ENCODE measurements around the gene TNRC6B.
"Not testable (repeated sequence)": the region's sequence is repeated elsewhere in the genome, so short reads cannot be mapped to it uniquely, and the experiment has no call there.

TNRC6B gene

GRCh38 chr22:40300316-40300715, 122.6 kb downstream of the TNRC6B start:
- DNase-seq: no peak

- no peak for DNase-seq
Observed at GRCh38 chr22:40300884-40301672, 123.4 kb downstream of the TNRC6B start.

DNA sequence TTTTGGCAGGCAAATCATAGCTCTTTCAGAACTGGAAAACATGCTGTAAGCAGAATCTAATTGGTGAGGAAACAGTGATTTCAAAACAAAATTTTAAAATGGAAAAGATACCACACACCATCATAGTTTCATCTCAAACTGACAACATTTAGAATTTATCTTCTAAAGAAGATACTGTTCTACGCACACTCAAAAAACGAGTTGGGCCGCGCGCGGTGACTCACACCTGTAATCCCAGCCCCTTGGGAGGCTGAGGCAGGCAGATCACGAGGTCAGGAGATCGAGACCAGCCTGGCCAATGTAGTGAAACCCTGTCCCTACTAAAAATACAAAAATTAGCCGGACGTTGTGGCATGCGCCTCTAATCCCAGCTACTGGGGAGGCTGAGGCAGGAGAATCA, 124.4 kb downstream of the TNRC6B start:
- DNase-seq: no peak

DNA sequence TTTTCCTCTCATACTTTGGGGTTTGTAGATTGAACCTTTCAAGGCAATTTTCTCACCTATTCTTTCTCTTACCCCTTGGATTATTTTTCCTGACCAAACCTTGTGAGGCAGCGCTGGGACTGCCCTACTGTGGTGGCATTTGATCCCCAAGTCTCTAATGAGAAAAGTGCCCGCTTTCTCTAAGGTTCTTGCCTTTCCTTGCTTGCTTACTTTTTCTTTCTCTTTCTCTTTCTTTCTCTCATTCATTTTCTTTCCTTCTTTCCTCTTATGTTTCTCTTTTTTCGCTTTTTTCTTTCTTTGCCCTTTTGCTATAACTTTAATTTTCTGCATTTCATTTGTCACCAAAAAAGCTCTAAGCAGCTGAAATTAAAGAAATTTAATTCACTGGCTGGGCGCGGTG, 127.9 kb downstream of the TNRC6B start:
- DNase-seq: no peak

GRCh38 chr22:40308999-40309573, 131.4 kb downstream of the TNRC6B start:
- DNase-seq: no peak

DNA sequence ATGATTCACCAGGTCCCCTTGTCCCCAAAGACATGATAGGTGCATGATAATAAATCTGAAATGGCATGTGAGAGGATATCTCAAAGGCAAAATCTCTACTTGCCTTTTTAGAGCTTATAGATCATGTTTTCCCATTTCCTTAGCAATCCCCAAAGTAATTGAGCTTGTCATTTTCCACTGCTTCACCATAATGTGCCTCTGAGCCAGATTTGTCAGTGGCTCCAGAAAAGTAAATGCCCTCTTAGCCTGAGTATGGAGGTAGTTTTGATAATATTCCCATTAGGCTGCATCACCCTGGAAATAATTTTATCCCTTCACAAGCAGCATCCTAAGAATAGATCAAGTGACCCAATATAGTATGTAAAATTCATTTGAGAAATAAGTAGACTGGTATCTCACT, 131.9 kb downstream of the TNRC6B start:
- DNase-seq: no peak

DNA sequence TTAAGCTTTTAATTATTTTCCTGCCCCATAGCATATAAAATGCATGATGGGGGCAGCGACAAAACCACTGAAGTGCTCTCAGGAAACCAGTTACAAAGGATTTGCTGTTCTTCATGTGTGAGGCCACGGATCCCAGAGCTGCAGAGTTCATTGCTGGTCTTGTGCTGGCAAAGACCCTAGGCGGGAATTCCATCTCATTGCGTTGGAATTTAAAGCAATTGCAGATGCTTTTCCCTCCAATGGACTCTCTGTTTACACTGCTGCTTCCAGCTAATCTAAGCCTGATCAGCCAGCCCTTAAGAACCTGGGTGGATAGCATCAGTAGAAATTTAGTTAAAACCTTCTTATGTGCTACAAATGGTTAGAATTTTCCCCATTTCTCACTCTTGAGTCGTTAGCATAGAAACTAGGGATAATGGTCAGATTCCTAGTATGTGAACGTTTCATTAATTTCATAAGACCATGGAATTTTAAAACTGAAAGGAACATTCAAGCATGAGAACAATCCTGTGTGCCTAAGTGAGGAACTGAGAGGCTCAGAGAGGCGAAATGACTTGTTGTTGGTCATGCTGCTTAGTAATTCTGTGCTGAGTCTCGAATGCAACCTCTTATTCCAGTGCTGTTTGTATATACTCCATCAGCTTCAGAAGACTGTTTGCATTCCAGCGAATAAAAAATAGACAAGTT, 132.5 kb downstream of the TNRC6B start:
- DNase-seq: no peak

- no peak for DNase-seq
Observed at GRCh38 chr22:40310768-40311120, 133.0 kb downstream of the TNRC6B start.

DNA sequence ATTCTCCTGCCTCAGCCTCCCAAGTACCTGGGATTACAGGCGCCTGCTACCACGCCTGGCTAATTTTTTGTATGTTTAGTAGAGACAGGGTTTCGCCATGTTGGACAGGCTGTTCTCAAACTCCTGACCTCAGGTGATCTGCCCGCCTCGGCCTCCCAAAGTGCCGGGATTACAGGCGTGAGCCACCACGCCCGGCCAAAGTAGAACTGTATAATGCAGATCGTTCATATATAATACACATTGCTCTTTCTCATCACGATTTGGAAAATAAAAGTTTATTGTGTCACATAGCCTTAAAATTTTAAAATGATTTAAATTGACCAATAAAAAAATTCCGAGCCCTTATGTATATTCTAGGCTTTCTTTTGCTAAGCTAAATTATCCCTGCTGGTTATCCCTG, 133.9 kb downstream of the TNRC6B start:
- DNase-seq: not testable (repeated sequence)

DNA sequence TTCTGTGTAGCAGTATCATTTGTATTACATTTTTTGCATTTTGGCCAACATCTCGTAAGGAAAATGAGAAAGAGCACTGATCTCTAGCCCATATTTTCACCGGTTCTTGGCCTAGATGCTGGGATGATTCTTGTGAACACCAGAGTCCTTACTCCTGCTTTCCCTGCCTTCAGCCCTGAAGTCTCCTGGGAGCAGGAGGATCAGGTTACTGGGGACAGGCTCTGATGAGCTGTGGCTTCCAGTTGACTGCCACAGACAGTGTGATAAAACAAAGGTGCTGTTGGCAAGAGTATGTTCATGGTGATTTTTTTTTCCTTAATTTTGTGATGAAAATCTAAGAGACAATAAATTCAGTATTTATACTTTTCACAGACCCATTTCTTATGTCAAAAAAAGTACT, 134.3 kb downstream of the TNRC6B start:
- DNase-seq: no peak

GRCh38 chr22:40313007-40313406, 135.3 kb downstream of the TNRC6B start:
- DNase-seq: no peak

- DNase-seq: no peak
Observed at GRCh38 chr22:40314041-40314440, 136.3 kb downstream of the TNRC6B start.

GRCh38 chr22:40320687-40321086, 143.0 kb downstream of the TNRC6B start:
- no peak for DNase-seq

GRCh38 chr22:40322021-40322420, 144.3 kb downstream of the TNRC6B start:
- no peak for DNase-seq

GRCh38 chr22:40322818-40323447, 145.2 kb downstream of the TNRC6B start:
- no peak for DNase-seq

- no peak for DNase-seq
Observed at GRCh38 chr22:40323681-40324171, 146.0 kb downstream of the TNRC6B start.

DNA sequence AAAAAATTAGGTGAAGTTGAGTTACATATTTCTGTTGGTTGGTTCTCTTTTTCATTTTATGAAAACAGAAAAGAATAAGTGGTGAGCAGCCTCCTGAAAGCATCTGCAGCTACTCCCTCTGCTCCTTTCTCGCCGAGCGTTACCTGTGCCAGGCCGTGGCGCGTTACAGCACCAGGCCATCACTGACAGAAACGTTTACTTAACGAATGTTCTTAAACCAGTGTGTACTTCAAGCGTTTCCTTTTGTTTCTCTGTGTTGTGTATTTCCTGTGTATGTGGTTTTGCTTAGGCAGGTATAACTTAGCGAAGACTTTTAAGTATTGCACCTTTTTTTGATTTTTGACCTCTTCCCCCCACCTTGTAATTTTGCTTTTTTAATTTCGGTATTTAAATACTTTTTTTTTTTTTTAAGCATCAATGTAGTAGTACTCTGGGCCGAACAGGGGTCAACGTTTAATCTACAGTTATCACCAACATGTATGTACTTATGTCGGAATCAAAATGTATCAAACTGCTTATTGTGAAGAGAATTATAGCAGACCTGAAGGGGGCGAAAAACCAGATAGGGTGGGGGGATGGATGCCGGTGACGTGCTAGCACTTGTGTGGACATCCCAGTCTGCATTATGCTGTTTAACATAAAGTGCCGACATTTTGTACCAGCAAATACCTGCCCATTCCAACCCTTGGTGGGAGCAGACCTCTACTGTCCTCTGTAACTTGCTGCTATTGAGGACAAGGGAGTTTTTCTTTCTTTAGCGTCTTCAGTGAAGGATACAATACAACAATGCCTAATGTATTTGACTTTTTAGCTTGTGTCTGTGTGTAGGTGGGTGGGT, 147.0 kb downstream of the TNRC6B start:
- no peak for DNase-seq

DNA sequence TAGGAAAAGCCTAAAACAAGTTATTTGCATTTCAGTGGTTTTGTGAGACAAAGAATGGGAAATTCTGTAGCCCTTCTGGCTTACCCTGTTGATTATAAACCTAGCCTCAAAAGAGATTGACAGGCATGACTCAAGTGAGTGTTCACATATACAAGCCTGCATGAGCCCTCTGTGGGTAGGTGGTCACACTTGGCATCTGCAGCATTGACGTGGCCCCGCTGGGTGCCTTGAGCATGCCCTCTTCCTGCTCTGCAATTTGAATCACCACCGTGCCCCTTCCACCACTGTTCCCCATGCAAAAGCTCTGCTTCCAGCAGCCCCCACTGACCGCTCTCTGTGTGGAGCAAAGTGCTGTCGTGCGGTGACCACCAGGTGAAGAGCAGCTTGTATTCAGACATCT, 147.6 kb downstream of the TNRC6B start:
- DNase-seq: no peak

- DNase-seq: no peak
Observed at GRCh38 chr22:40326905-40327735, 149.4 kb downstream of the TNRC6B start.

GRCh38 chr22:40328546-40329456, 151.1 kb downstream of the TNRC6B start:
- no peak for DNase-seq

DNA sequence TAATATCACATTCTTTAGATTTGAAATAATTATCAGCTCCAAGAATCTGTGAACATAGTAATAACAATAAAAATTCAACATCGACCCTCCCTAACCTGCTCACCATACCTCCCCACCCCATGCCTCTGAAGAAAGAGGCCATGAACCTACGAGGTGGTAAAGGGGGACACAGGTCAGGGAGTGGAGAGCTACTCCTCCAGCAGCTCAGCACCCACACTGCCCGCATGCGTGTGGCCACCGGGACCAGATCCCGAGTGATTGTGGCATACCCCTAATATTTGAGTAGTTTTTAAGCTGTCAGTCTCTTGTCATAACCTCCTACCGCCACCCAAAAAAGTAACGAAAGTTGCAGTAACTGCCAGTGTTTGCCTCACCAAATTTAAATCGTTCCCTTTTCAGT, 151.7 kb downstream of the TNRC6B start:
- DNase-seq: no peak

Measured in DMS 273 treated with DMSO at 0.1 percent for 48 hours (cell line).